Stomach smooth muscle (tissue), 2 donors: ENCODE data around the gene DCC.

Experiments
- H3K27ac ChIP-seq: one replicate; pipeline ENCODE4 v1.7.0; 2013; ENCODE audit warnings: mild to moderate bottlenecking, low read length, inconsistent platforms
- H3K27me3 ChIP-seq, 2 donors: one replicate each; pipeline ENCODE4 v1.7.0; 2013; ENCODE audit warnings: low read length in 2 of 2; ENCODE audit not compliant: insufficient read depth in 2 of 2, control insufficient read depth in 1 of 2
- H3K36me3 ChIP-seq, 2 donors: one replicate each; pipeline ENCODE4 v1.7.0; 2013; ENCODE audit warnings: low read length in 2 of 2; ENCODE audit not compliant: control insufficient read depth in 2 of 2, insufficient read depth in 2 of 2
- H3K4me1 ChIP-seq: one replicate; pipeline ENCODE4 v1.7.0; 2013; ENCODE audit warnings: low read length; ENCODE audit not compliant: control insufficient read depth, insufficient read depth
- H3K4me3 ChIP-seq, 2 donors: one replicate each; pipeline ENCODE4 v1.7.0; 2013; ENCODE audit warnings: low read length in 2 of 2
- H3K9ac ChIP-seq, 2 donors: one replicate each; pipeline ENCODE4 v1.7.0; 2013; ENCODE audit warnings: low read length in 2 of 2, mild to moderate bottlenecking in 1 of 2
- H3K9me3 ChIP-seq, 2 donors: one replicate each; pipeline ENCODE4 v1.7.0; 2013; ENCODE audit warnings: low read length in 2 of 2; ENCODE audit not compliant: control insufficient read depth in 2 of 2
- donor health status: healthy.
- donor health status: Pancreatic carcinoma.

The DCC gene

GRCh38 chr18:52829876-52830405 is 489.9 kb downstream of the DCC start:
- Histone ChIP-seq H3K9me3 (no peaks in the 10 kb centered on the region), H3K9ac (no peak overlapping the region), H3K36me3 (no peaks in the 10 kb centered on the region), H3K27me3 (no peaks in the 10 kb centered on the region), H3K27ac (no peak overlapping the region), H3K4me3 (no peak overlapping the region), H3K4me1 (no peaks in the 10 kb centered on the region)

- H3K9me3 ChIP-seq = no peaks in the 10 kb centered on the region
- H3K4me1 ChIP-seq = no peaks in the 10 kb centered on the region
- no peaks in the 10 kb centered on the region for H3K27me3 ChIP-seq
- no peak overlapping the region for H3K9ac ChIP-seq
- no peak overlapping the region for H3K4me3 ChIP-seq
- H3K27ac ChIP-seq = no peak overlapping the region
- no peaks in the 10 kb centered on the region for H3K36me3 ChIP-seq
These were observed 504.3 kb downstream of the DCC start for GRCh38 chr18:52844323-52844722.

GRCh38 chr18:52845036-52845435 is 505.0 kb downstream of the DCC start:
- H3K9me3 ChIP-seq = no peaks in the 10 kb centered on the region
- H3K4me3 ChIP-seq = no peak overlapping the region
- H3K27ac ChIP-seq = no peak overlapping the region
- H3K36me3 ChIP-seq = no peaks in the 10 kb centered on the region
- no peak overlapping the region for H3K9ac ChIP-seq
- no peaks in the 10 kb centered on the region for H3K4me1 ChIP-seq
- no peaks in the 10 kb centered on the region for H3K27me3 ChIP-seq

GRCh38 chr18:52850031-52850560 is 510.1 kb downstream of the DCC start:
- Histone ChIP-seq H3K36me3 (no peaks in the 10 kb centered on the region), H3K9me3 (no peaks in the 10 kb centered on the region), H3K4me1 (no peaks in the 10 kb centered on the region), H3K27ac (no peak overlapping the region), H3K4me3 (no peak overlapping the region), H3K27me3 (no peaks in the 10 kb centered on the region), H3K9ac (no peak overlapping the region)

GRCh38 chr18:52861558-52861957 is 521.6 kb downstream of the DCC start:
- Histone ChIP-seq H3K9ac (no peak overlapping the region), H3K27me3 (no peaks in the 10 kb centered on the region), H3K4me3 (no peak overlapping the region), H3K27ac (no peak overlapping the region), H3K36me3 (no peaks in the 10 kb centered on the region), H3K9me3 (no peaks in the 10 kb centered on the region), H3K4me1 (no peaks in the 10 kb centered on the region)

GRCh38 chr18:52869349-52869923 is 529.4 kb downstream of the DCC start:
- no peaks in the 10 kb centered on the region for H3K36me3 ChIP-seq
- H3K27me3 ChIP-seq = no peaks in the 10 kb centered on the region
- H3K4me3 ChIP-seq = no peak overlapping the region
- no peaks in the 10 kb centered on the region for H3K4me1 ChIP-seq
- no peak overlapping the region for H3K9ac ChIP-seq
- no peak overlapping the region for H3K27ac ChIP-seq
- no peaks in the 10 kb centered on the region for H3K9me3 ChIP-seq

GRCh38 chr18:52869942-52870907 is 530.2 kb downstream of the DCC start:
- no peak overlapping the region for H3K4me3 ChIP-seq
- no peaks in the 10 kb centered on the region for H3K4me1 ChIP-seq
- H3K36me3 ChIP-seq = no peaks in the 10 kb centered on the region
- H3K9me3 ChIP-seq = no peaks in the 10 kb centered on the region
- H3K9ac ChIP-seq = no peak overlapping the region
- H3K27ac ChIP-seq = no peak overlapping the region
- H3K27me3 ChIP-seq = no peaks in the 10 kb centered on the region

GRCh38 chr18:52874774-52875173 is 534.8 kb downstream of the DCC start:
- Histone ChIP-seq H3K4me3 (no peak overlapping the region), H3K36me3 (no peaks in the 10 kb centered on the region), H3K4me1 (no peaks in the 10 kb centered on the region), H3K9ac (no peak overlapping the region), H3K9me3 (no peaks in the 10 kb centered on the region), H3K27me3 (no peaks in the 10 kb centered on the region), H3K27ac (no peak overlapping the region)

GRCh38 chr18:52875725-52876124 is 535.7 kb downstream of the DCC start:
- Histone ChIP-seq H3K27ac (no peak overlapping the region), H3K9ac (no peak overlapping the region), H3K9me3 (no peaks in the 10 kb centered on the region), H3K4me3 (no peak overlapping the region), H3K36me3 (no peaks in the 10 kb centered on the region), H3K4me1 (no peaks in the 10 kb centered on the region), H3K27me3 (no peaks in the 10 kb centered on the region)

- Histone ChIP-seq H3K4me3 (no peak overlapping the region), H3K9ac (no peak overlapping the region), H3K9me3 (peaks cover 0 to 7% of the 10 kb centered on the region in 2 donors), H3K27ac (no peak overlapping the region), H3K27me3 (no peaks in the 10 kb centered on the region), H3K36me3 (no peaks in the 10 kb centered on the region), H3K4me1 (no peaks in the 10 kb centered on the region)
These were observed 548.0 kb downstream of the DCC start for GRCh38 chr18:52888014-52888413.
